GM21390 (cell line): ENCODE data around the gene GNL3L.
"Not testable (repeated sequence)": the region's sequence is repeated elsewhere in the genome, so short reads cannot be mapped to it uniquely, and the experiment has no call there.

Source experiments
- ATAC-seq: cut with Tn5 transposase; IDR thresholded peaks from one replicate; pipeline ENCODE4 v1.9.1; 2021; ENCODE audit not compliant: unreplicated experiment

GNL3L gene

DNA sequence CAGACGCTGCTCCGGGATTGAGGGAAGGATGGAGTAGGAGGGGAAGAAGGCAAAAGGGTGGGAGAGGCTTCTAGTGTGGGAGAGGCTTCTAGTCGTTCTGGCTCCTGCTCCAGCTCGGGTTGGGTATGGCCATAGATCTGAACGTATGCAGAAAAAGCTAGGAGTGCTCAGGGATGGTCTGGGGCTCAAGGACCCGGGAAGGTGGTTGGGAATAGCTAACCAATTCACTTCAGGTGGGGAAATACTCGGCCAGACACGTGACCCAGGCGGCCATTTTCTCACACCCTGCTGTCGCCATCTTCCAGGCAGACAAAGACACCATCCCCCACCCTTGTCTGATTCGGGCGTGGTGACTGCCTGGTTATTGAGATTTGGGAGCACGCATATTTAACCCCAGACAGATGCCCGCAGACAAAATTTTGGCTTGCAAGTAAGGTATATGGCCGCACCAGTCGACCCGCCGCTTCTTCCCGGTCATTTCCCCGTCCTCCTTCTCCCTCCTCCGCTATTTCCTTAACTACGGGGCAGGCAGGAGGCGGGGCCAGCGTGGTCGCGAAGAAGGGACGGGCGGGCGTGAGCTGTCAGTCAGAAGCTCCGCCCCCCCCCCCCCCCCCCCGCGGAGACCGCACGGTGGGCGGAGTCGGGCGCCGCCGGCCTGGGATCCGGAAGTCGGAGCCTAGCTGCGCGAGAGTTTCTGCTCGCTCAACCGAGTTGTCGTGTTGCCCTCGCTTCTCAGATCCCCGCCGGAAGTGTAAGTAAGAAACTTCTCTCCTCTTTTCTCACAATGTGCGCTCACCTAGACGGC, at the start of gene GNL3L:
GNL3L (plus strand) TSS at position 668 of the 805 bp plus-strand sequence. CDS start 2,348 bp downstream, outside the sequence.
- ATAC-seq: peak; percentile 80

GRCh38 chrX:54482839-54483593, 47.0 kb upstream of the GNL3L start:
- no peak for ATAC-seq

- no peak for ATAC-seq
Observed at GRCh38 chrX:54483946-54484345, 46.1 kb upstream of the GNL3L start.

DNA sequence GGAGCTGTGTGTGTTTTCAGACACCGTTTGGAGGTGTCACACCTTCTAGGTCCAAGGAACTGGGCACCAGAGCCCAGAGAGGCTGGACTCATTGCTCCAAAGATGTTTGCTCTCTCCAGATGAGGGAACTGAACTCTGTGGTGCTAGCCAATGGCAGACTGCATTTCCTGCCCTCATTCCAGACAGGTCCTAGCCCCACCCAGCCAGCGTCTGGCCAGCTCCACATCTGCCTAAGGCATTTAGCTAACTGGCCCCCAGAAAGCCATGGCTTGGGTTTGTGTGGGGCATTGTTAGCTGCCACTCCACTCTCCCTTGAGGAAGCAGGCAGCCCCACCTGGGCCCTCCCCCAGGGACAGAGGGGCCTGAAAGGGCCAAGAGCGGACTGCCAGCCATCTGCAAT, 45.4 kb upstream of the GNL3L start:
- ATAC-seq: no peak

DNA sequence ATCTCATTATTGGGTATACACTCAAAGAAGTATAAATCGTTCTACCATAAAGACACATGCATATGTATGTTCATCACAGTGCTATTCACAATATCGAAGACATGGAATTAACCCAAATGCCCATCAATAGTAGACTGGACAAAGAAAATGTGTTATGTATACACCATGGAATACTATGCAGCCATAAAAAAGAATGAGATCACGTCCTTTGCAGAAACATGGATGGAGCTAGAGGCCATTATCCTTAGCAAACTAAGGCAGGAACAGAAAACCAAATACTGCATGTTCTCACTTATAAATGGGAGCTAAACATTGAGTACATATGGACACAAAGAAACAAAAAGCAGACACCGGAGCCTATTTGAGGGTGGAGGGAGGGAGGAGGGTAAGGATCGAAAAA, 40.2 kb upstream of the GNL3L start:
- not testable (repeated sequence) for ATAC-seq

- ATAC-seq: no peak
Observed at GRCh38 chrX:54492340-54492739, 37.7 kb upstream of the GNL3L start.

DNA sequence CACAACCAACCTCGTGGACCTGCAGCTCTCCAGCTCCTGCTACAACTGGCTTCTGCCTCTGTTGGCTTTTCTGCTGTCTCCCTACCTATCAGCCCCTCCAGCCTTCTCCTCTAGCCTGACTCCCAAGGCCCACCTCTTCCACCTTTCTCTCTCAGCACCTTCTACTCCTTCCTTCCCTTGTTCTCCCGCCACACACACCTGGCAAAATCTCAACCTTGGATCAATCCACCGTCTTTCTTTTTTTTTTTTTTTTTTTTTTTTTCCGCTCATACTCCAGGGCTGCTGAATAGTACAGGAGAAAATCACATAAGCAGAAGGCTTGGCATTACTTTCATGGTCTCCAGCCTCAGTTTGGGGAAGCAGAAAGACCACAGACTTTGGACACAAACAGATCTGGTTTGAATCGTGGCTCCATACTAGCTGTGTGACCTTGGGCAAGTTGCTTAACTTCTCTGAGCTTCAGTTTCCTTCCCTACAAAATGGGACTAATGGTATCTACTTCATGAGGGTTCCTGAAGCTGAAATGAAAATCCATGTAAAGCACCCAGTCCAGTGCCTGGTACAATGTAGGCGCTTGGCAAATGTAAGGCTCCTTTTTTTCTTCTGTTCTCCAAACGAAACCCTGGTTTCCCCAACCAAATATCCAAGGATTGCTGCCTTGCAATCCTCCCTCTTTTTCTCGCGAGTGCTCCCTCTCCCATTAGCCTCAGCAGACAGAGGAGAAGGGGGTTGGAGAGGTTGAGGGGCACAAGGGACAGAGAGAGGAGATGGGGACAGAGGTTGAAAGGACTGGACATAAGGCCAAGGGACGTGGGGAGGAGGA, 35.6 kb upstream of the GNL3L start:
- no peak for ATAC-seq

DNA sequence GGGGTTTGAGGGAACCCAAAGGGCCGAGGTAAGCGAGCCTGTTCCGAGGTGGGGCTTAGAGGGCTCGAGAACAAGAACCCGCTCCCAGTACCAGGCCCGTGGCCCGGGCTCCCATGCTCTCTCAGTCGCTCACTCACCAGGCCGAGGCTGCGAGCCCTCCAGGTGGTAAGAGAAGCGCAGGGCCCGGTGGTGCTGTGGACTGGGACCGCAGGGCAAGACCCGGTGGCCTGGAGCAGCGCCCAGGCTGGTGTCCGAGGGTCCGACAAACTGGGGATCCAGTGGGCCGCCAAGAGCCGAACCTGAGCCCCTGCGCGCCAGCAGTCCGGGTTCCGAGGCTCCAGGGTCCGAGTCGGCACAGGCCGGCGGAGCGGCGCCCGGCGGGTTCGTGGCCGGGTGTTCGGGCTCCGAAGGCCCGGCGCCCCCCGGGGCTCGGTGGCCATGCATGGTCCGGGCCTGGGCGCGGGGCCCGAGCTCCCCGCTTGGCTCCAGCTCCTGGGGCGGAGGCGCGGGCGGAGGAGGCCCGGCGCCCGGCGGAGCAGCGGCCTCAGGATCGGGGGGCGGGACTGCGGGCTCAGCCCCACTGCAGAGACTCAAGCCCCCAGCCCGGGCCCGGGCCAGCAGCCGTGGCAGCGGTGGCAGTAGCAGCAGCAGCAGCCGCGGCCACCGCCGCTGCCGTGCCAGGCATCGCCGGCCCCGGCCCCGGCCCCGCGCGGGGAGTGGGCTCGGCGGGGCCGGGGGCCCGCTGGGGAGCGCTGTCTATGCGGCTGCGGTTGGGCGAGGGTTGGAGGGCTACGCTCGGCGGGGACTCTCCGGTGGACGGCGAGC, 34.8 kb upstream of the GNL3L start:
- ATAC-seq: no peak

DNA sequence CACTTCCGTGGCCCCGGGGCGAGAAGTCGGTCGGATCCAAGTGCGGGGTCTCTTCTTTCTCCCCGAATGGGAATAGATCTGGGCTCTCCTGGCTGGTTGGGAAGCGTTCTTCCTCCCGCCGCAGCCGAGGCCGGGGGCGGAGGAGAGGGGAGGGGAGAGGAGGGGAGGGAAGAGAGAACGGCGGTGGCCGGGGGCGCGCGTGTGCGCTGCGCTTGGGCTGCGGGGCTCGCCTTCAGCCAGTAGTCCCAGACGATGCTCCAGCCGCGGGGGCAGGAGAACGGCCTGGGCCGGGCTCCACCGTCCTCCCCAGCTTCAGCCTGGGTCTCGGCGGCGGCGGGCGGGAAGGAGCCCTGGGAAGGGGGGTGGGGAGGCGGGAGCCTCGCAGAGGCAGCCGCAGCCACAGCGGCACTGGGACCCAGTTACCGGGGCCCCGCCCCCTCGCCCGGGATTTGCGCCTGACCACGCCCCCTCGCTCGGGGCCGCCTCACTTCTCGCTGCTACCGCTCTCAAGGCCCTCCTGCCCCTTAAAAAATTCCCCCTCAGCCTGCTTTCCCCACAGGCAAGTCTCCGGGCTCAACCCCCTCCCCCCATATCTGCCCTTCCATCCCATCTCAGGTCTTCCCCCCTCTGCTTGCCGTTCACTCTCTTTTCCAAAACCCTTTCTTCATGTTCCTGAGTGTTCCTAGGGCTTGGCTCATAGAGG, 34.1 kb upstream of the GNL3L start, which contains the start of gene FGD1:
FGD1 (minus strand) TSS at position 421 of the 703 bp plus-strand sequence. CDS start 802 bp downstream, outside the sequence.
- ATAC-seq: no peak

DNA sequence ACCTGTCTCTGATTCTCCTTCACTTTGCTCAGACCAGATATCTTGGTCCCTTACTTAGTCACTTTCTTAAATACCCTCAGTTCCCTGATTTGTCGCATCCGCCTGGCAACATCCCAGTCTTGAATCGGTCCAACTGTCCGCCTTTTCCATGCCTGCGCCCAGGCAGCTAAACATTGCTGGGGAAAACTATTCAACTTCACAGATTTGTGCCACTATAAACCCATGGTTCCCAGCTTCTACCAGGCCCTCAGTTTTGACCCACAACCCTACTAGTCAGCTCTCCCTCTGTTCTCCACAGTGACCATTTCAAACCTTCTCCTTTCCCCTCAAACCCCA, 33.5 kb upstream of the GNL3L start:
- no peak for ATAC-seq

- no peak for ATAC-seq
Observed at GRCh38 chrX:54496936-54497335, 33.1 kb upstream of the GNL3L start.

- no peak for ATAC-seq
Observed at GRCh38 chrX:54509400-54509799, 20.6 kb upstream of the GNL3L start.

- no peak for ATAC-seq
Observed at GRCh38 chrX:54529151-54529550, 868 bp upstream of the GNL3L start.

- peak; percentile 25 for ATAC-seq
Observed at GRCh38 chrX:54530357-54530900, 410 bp downstream of the GNL3L start.

DNA sequence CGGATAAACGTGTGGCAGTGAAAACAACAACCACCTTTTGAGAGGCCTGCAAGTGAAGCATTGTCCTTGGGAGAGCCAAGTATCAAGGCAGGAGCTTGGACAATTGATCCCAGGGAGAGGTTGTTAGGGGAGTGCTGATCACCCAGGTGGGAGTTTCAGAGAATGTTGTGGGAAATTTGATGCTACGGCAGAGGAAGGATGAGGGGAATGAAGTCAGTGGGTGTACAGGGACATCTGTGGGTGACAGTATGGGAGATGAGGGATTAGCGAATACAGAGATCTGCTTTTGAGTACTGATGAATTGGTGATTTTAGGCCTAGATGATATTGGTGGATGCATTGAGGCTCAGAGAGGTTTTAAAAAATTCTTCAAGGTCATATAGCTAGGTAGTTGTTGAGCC, 4.3 kb downstream of the GNL3L start:
- no peak for ATAC-seq

- ATAC-seq: no peak
Observed at GRCh38 chrX:54540289-54540688, 10.3 kb downstream of the GNL3L start.

- not testable (repeated sequence) for ATAC-seq
Observed at GRCh38 chrX:54542239-54542638, 12.2 kb downstream of the GNL3L start.

- no peak for ATAC-seq
Observed at GRCh38 chrX:54550821-54551220, 20.8 kb downstream of the GNL3L start.

DNA sequence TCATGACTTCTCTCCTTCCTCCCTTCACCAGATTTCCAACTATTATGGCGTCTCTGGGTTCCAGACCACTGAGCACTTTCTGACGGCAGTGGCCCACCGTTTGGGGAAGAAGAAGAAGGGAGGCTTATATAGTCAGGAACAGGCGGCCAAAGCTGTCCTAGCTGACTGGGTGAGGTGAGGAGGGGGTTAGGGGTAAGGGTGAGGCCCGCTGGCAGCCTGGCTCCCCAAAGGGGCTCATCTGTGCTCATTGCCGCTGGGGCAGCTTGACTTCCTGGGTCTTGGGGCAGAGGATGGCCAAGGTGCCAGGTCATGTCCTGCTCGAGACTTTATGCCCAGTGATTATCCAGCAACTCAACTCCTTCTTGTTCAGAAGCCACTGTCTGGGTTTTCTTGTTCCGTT, 21.8 kb downstream of the GNL3L start:
- no peak for ATAC-seq

DNA sequence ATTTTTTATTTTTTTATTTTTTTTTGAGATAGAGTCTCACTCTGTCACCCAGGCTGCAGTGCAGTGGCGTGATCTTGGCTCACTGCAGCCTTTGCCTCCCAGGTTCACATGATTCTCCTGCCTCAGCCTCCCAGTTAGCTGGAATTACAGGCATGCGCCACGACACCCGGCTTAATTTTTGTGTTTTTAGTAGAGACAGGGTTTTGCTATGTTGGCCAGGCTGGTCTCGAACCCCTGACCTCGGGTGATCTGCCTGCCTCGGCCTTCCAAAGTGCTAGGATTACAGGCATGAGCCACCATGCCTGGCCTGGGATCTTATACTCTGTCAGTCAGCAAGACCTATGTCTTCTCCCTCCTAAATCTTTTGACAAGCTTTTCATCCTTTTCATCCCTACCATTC, 25.0 kb downstream of the GNL3L start:
- ATAC-seq: not testable (repeated sequence)
